Posterior vena cava (tissue), 2 donors: ENCODE data around the gene TYRP1. TPM values are rescaled to one million over a fixed set of nuclear protein-coding genes. Genes with fewer than 3 reads are reported as not detected.

Experiments used
- DNase-seq: peaks from one replicate; pipeline ENCODE4 v3.0.0-alpha.2; 2020; ENCODE audit warnings: low spot score
- intact Hi-C, 2 donors: fragments of 100-400 bp; cut with DNase I; formaldehyde crosslinking; loops; one replicate each; pipeline versions ENCODE4 v1.14.1 to v1.14.2; 2022 to 2023
- total RNA-seq, 2 donors: library from RNA; stranded (reverse); fragmentation: NEBNext Ultra II Directional; extraction: Animal tissue kit (Norgen Biotek cat#: 25700); gene quantifications; one replicate each; pipeline ENCODE4 v1.2.1, GENCODE V29; 2021
- donor health status: DM: yes; HTN: yes; CAD: no.
- donor health status: DM: yes; HTN: yes; CAD: no.

TYRP1 gene
- total RNA-seq, 2 donors from 2014 or later, result 0.28 to 0.67 TPM

DNA sequence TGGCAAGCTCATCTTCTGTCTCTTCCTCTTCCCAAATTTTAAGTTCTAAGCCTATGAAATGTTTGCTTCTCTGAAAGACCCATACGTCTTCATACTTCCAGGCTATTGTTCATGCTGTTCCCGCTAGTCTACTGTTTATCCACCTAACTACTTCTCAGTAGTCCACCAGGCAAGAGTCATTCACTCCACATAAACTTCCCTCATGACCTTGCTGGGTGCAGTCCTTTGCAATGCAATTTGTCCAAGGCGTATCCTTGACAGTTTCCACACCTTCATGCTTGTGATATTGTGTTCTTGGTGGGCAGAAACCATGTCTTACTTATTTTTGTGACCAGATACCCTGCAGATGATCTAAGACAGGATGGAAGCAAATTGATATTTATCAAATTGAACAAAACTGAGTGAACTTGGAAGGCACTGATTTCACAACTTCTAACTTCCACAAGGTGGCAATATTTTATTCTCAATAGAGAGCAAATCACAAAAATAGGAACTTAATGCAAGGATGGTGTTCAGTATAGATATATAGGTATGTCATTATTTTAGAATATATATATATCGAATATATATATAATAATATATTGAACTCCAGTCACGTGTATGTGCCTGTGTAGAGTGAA, 30.3 kb downstream of the TYRP1 start:
- intact Hi-C loops, result loop anchor here (5.0 to 10.0 kb wide), 3 partner anchors 51 to 164 kb away; partner anchors contain the start of gene LURAP1L (in 1 of the 2)
- DNase-seq, result no peak

DNA sequence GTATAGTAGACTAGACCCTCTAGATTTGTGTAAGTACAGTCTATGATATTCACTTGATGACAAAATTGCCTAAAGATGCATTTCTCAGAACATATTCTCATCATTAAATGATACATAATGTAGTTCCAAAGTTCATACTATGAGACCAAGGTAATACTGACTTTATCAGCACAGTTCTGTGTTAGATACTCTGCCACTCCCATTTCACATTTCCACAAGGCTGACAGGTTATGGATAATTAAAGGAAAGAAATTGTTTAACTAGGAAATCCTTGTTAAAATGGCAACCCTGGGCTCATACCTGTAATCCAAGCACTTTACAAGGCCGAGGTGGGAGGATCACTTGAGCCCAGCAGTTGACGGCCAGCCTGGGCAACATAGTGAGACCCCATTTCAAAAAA, 33.6 kb downstream of the TYRP1 start:
- no peak for DNase-seq
- intact Hi-C loops, result loop anchor here (10.0 kb wide), 2 partner anchors 48 to 158 kb away; partner anchors contain the start of gene LURAP1L (in 1 of the 2)

DNA sequence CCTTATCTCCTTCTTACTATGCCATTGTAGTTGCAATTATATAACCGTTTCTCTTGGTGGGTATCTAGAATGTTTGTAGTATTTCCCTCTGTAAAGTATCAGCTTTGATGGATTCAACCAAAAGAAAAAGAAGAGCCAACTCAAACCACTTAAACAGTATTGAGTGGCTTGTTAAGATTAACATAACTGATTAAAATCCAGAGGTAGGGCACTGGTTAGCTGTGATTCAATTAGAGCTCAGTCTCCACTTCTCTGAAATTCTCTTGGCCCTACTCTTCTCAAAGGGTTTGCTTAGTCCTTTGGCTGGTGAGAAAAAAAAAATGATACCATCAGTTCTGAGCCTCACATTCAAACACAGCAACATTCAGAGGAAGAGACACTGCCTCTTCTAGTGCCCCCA, 37.0 kb downstream of the TYRP1 start:
- DNase-seq, result no peak
- intact Hi-C loops, result no loop called here

DNA sequence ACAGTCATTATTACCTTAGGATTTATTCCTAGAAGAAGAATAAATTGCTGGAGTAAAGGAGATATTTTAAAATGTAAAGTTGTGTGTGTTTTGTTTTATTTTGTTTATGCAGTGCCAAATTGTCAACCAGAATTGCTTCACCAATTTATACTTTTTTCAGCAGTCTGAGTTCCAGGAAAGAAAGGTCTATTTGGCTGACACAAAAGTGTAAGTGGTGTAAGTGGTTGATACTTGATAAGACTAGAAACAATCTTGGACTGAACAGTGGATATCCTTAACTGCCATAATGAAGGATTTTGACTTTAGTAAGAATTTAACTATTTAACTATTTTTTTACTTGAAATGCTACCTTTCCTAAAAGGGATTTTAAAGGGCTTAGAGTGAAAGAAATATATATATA, 37.7 kb downstream of the TYRP1 start:
- intact Hi-C loops, result no loop called here
- no peak for DNase-seq

DNA sequence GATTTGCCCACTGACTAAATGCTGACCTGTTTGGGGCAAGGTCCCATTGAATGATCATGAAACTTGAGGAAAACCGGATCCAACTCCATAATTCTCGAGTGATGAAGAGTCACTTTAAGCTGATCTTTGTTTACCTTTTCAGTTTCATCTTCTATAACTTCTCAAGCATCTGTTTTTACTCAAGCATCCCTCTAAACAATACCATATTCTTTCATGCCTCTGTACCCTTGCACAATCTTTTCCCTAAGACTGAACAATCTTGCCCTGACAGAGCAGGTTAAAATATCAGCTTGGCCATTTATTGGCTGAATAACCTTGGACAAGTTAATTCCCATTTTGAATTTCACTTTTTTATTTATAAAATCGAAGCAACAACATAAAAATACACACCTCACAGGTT, 39.8 kb downstream of the TYRP1 start:
- DNase-seq, result no peak
- intact Hi-C loops, result no loop called here

DNA sequence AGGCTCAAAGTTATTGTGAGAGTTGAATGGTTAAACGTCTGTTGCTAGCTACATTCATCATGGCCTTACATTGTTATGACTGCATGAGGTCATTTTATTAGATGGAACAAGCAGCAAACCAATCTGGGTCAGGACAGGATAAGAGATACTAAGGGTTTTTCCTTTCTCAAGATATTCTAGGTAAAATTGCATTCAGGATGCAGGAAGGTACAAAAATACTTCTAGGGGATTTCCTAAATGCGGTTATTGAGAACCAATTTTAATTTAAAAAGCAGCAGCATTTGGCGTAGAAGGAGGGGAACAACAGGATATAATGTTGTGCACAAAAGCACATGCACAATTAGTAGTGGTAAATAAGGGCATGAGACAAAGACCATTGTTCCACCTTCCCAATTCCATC, 42.5 kb downstream of the TYRP1 start:
- intact Hi-C loops, result no loop called here
- DNase-seq, result no peak

DNA sequence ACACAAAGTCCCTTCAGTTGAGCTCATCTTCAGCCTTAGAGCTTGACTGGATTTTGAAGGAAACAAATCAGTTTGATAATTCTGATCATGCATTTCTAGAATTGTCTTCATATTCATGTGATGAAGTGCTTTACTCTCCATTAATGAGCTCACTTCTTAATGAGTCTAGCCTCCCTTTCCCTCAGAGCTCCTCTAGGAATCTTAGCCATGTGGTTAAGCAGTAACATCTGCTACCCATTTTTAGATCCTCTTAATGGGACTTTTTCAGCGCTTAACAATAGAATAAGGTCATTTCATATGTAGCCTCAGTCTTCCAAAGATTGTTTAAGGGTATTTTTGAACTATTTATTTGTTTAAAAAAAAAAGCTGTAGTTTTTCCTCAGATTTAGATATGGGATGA, 44.7 kb downstream of the TYRP1 start:
- intact Hi-C loops, result no loop called here
- no peak for DNase-seq

DNA sequence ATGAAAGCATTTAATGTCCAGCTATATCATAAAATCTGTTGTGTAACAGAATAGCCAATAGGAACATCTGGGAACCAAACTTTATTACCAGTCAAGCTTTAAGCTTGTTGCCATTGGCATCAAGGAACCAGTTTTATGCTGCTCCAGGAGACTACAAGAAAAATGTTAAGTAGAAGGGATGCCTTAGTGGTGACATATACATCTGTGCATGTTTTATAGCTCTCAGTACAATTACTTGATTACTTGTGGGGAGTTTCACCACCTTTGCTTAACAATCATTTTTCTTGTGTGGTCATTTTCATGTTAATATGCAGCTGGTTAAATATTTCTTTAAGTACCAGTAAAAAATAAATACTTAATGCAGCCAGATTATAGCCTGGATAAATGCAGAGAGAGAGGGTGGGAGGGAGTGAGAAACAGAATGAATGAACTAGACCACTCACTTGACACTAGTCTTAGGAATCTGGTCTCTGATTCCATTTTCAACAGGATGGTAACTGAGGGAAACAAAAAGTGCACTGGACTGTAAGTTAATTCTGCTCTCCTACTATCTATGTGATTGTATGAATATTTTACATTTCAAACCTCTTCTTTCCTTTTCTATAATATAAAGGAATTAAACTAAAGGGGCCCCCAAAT, 45.9 kb downstream of the TYRP1 start:
- intact Hi-C loops, result no loop called here
- DNase-seq, result no peak

DNA sequence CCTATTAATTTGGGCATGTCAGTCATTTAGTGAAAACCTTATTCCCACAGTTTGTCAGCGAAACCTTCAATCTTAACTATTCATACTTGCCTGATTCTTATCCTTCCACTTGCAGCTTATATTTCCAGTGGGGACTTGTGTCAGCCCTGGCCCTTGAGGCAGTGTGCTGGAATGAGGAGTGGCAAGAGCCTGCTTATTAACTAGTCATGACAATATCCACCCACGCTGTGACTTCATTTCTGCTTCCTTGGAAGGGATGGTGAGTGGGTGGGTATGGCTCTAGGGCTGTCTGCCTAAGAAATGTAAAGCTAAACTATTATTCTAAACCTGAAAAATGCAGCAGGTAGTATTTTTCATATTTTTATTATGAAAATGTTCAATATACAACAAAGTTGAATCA, 47.7 kb downstream of the TYRP1 start:
- DNase-seq, result no peak
- intact Hi-C loops, result no loop called here

DNA sequence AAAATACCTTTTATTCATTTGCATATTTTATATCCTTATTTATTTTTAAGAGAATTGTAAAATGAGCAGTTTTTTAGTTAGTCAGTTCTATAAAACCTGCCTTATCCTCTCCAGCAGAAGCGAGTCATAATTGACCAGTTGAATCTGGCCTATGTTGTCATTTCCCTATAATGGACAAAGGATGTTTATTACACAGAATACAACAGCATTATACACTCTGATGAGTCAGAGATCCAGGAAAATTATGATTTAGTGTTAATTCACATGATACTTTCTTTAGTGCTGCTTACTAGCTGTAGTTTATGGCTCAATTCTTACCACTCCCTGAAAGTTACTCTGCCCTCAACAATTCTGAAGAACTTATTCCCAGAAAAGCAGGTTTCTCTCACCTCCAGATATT, 54.8 kb downstream of the TYRP1 start:
- no peak for DNase-seq
- intact Hi-C loops, result no loop called here

DNA sequence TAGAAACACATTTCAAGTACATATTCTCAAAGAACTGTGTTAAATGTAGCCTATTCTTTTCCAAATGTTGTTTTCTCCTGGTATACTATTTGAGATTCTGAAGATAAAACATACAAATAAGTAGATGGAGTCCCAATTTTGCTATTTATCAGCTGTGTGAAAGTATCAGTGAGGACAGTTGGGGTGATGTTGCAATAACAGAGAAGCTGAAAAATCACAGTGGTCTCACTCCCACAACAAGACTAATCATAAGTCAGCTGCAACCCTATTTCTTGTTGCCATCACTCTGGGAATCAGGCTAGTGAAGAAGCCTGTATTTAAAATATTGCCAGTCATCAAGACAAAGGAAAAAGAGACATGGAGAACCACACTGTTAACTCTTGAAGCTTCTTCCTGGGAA, 55.8 kb downstream of the TYRP1 start:
- no peak for DNase-seq
- intact Hi-C loops, result no loop called here

DNA sequence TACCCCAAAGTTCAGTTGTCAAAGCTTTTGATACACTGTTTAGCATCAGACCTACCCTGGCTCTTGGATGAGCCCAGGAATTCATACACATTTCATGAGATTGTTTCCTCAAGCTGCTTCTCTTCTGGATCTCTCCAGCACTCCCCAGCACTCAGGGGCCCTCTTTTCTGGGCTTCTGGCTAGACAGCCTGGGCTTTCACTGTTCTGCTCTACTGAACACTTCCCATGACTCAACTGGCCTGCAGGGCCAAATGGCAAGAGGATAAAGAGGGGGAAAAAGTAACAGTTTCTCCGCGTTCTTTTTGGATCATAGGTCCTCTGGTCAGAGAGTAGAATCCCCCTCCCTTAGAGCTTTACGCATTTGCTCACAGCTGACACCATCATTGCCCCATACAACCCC, 60.7 kb downstream of the TYRP1 start:
- intact Hi-C loops, result no loop called here
- DNase-seq, result no peak

DNA sequence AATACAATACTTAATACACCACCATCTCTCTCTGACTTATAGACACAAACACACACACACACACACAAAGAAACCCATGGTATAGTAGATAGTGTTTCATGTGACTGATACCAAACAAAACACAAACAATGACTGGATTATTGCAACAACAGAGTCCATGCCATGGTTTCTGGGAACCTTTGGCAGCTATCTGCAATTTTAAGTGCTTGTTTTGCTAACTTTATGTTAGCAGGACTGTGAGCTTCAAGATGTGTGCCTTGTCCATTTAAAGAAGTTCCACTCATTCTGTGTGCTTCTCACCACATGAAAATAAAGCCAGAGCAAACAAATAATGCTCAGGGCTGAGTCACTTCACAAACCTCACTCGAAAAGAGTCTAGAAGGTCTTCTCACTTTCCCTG, 66.6 kb downstream of the TYRP1 start:
- intact Hi-C loops, result no loop called here
- no peak for DNase-seq

Other genes starting within 250 kb of the TYRP1 start
- gene LURAP1L, start 81.6 kb downstream of the TYRP1 start, total RNA-seq, result 10 to 100 TPM; 13.9 to 18.1 TPM